ENCODE data around the gene RUFY1.
A peak's percentile ranks its signal among the peaks of the same experiment; 100 is the strongest.

RUFY1 gene

GRCh38 chr5:179607160-179607931 is 57.0 kb downstream of the RUFY1 start:
- ATAC-seq (ENCODE audit: insufficient read depth, low read depth) (peak; percentile 1; the same call in 1 of the 3 replicates), DNase-seq (no peak)
- no peaks in the 10 kb centered on the region for H3K27me3 ChIP-seq (ENCODE audit: insufficient read depth, low read length, poor library complexity)
- peak overlapping the region; percentile 48 for H3K27ac ChIP-seq (ENCODE audit: low read length)
- H3K79me2 ChIP-seq (ENCODE audit: insufficient read depth, low read length): peaks cover 7% of the 10 kb centered on the region; the same call in 1 of the 2 replicates
- no peak overlapping the region for H2AFZ ChIP-seq (ENCODE audit: low read depth, low read length)
- no peak overlapping the region for H3K4me3 ChIP-seq (ENCODE audit: low read depth in 1 of 2, low read length in 2 of 2)
- peaks cover 8% of the 10 kb centered on the region for H3K4me1 ChIP-seq (ENCODE audit: insufficient read depth, low read length)
- no peak for TF ChIP-seq EZH2 (IDR thresholded peaks at IDR 0.05; ENCODE audit: borderline replicate concordance, low read depth, low read length, severe bottlenecking)
- no peak for TF ChIP-seq CTCF (IDR thresholded peaks at IDR 0.05; ENCODE audit: borderline replicate concordance, extremely low read depth, low read length, poor library complexity, severe bottlenecking)
- H4K20me1 ChIP-seq (ENCODE audit: insufficient read depth, low read length): peaks cover 40% of the 10 kb centered on the region
- H3K9me3 ChIP-seq (ENCODE audit: insufficient read depth, low read length, severe bottlenecking): no peaks in the 10 kb centered on the region
- no peak overlapping the region for H3K4me2 ChIP-seq (ENCODE audit: insufficient read depth, low read length)
- H3K9ac ChIP-seq (ENCODE audit: low read depth, low read length): no peak overlapping the region
- peaks cover 86% of the 10 kb centered on the region for H3K36me3 ChIP-seq (ENCODE audit: insufficient read depth, low read length)

GRCh38 chr5:179608131-179608581 is 57.8 kb downstream of the RUFY1 start:
- Histone ChIP-seq H3K4me3 (ENCODE audit: low read depth in 1 of 2, low read length in 2 of 2) (no peak overlapping the region), H2AFZ (ENCODE audit: low read depth, low read length) (no peak overlapping the region), H3K4me2 (ENCODE audit: insufficient read depth, low read length) (no peak overlapping the region), H3K9ac (ENCODE audit: low read depth, low read length) (no peak overlapping the region), H3K36me3 (ENCODE audit: insufficient read depth, low read length) (peaks cover 87% of the 10 kb centered on the region), H3K4me1 (ENCODE audit: insufficient read depth, low read length) (peaks cover 8% of the 10 kb centered on the region), H4K20me1 (ENCODE audit: insufficient read depth, low read length) (peaks cover 47% of the 10 kb centered on the region), H3K79me2 (ENCODE audit: insufficient read depth, low read length) (peaks cover 13% of the 10 kb centered on the region; the same call in 1 of the 2 replicates), H3K9me3 (ENCODE audit: insufficient read depth, low read length, severe bottlenecking) (no peaks in the 10 kb centered on the region), H3K27me3 (ENCODE audit: insufficient read depth, low read length, poor library complexity) (no peaks in the 10 kb centered on the region), H3K27ac (ENCODE audit: low read length) (peak overlapping the region; percentile 66)
- TF ChIP-seq EZH2 (IDR thresholded peaks at IDR 0.05; ENCODE audit: borderline replicate concordance, low read depth, low read length, severe bottlenecking) (no peak), CTCF (IDR thresholded peaks at IDR 0.05; ENCODE audit: borderline replicate concordance, extremely low read depth, low read length, poor library complexity, severe bottlenecking) (no peak)
- peak; percentile 74 for ATAC-seq (ENCODE audit: insufficient read depth, low read depth)
- peak; percentile 80 for DNase-seq

- no peak overlapping the region for H3K27ac ChIP-seq (ENCODE audit: low read length)
These were observed 59.4 kb downstream of the RUFY1 start for GRCh38 chr5:179609834-179610108.

More at GRCh38 chr5:179609834-179610108, 59.4 kb downstream of the RUFY1 start:
- Histone ChIP-seq H3K4me3 (ENCODE audit: low read depth in 1 of 2, low read length in 2 of 2) (no peak overlapping the region), H2AFZ (ENCODE audit: low read depth, low read length) (no peak overlapping the region), H3K4me1 (ENCODE audit: insufficient read depth, low read length) (peaks cover 10% of the 10 kb centered on the region), H3K9ac (ENCODE audit: low read depth, low read length) (no peak overlapping the region), H3K27me3 (ENCODE audit: insufficient read depth, low read length, poor library complexity) (no peaks in the 10 kb centered on the region), H4K20me1 (ENCODE audit: insufficient read depth, low read length) (peaks cover 61% of the 10 kb centered on the region), H3K36me3 (ENCODE audit: insufficient read depth, low read length) (peaks cover 90% of the 10 kb centered on the region), H3K9me3 (ENCODE audit: insufficient read depth, low read length, severe bottlenecking) (no peaks in the 10 kb centered on the region), H3K79me2 (ENCODE audit: insufficient read depth, low read length) (peaks cover 28% of the 10 kb centered on the region; the same call in 1 of the 2 replicates), H3K4me2 (ENCODE audit: insufficient read depth, low read length) (no peak overlapping the region)
- ATAC-seq (ENCODE audit: insufficient read depth, low read depth) (no peak), DNase-seq (no peak)
- no peak for TF ChIP-seq CTCF (IDR thresholded peaks at IDR 0.05; ENCODE audit: borderline replicate concordance, extremely low read depth, low read length, poor library complexity, severe bottlenecking)
- TF ChIP-seq EZH2 (IDR thresholded peaks at IDR 0.05; ENCODE audit: borderline replicate concordance, low read depth, low read length, severe bottlenecking): no peak

All from DND-41 (cell line).